Loucy (cell line): ENCODE results near the gene PALB2.

ENCODE experiments used
- CTCF ChIP-seq: fragments of 200-600 bp; sonication (generic); conservative IDR thresholded peaks from 2 replicates; pipeline ENCODE4 v1.5.1; 2014; ENCODE audit warnings: mild to moderate bottlenecking, antibody characterized with exemption, low read length
- EZH2phosphoT487 ChIP-seq: fragments of 200-600 bp; IDR thresholded peaks from 2 replicates; pipeline ENCODE4 v1.6.1; 2018; ENCODE audit warnings: antibody characterized with exemption, mild to moderate bottlenecking, moderate library complexity, borderline replicate concordance

- no peak for TF ChIP-seq CTCF
- no peak for TF ChIP-seq EZH2phosphoT487
Measured at GRCh38 chr16:23650674-23651416, 9.7 kb upstream of the PALB2 start.
